Uterus (tissue), 4 donors: ENCODE measurements around the gene SAMM50. TPM values are rescaled to one million over a fixed set of nuclear protein-coding genes. Genes with fewer than 3 reads are reported as not detected.

Experiments used
- DNase-seq, 2 donors: peaks; one replicate each; pipeline ENCODE4 v3.0.0-alpha.2; 2019 to 2020
- H3K27ac ChIP-seq, 2 donors: fragments of 200-600 bp; sonication (generic); 1 replicate in 1 of 2; 2 replicates in 1 of 2; pipeline ENCODE4 v1.5.1; 2016 to 2018
- H3K27me3 ChIP-seq, 2 donors: fragments of 200-600 bp; sonication (generic); one replicate each; pipeline ENCODE4 v1.5.1; 2018 to 2019; ENCODE audit warnings: control low read depth in 1 of 2
- H3K36me3 ChIP-seq, 2 donors: fragments of 200-600 bp; sonication (generic); one replicate each; pipeline ENCODE4 v1.5.1; 2019; ENCODE audit warnings: control low read depth in 1 of 2
- H3K4me1 ChIP-seq, 2 donors: fragments of 200-600 bp; sonication (generic); one replicate each; pipeline ENCODE4 v1.5.1; 2018 to 2019; ENCODE audit warnings: control low read depth in 1 of 2
- H3K4me3 ChIP-seq, 2 donors: fragments of 200-600 bp; sonication (generic); 1 replicate in 1 of 2; 2 replicates in 1 of 2; pipeline ENCODE4 v1.5.1; 2018 to 2019; ENCODE audit warnings: mild to moderate bottlenecking in 1 of 2
- H3K9me3 ChIP-seq, 2 donors: fragments of 200-600 bp; sonication (generic); one replicate each; pipeline ENCODE4 v1.5.1; 2019; ENCODE audit warnings: control low read depth in 1 of 2
- POLR2A ChIP-seq, 2 donors: fragments of 450-650 bp; IDR thresholded peaks; one replicate each; pipeline ENCODE4 v1.6.1; 2016; ENCODE audit warnings: antibody characterized with exemption in 2 of 2, mild to moderate bottlenecking in 1 of 2, moderate library complexity in 1 of 2
- intact Hi-C: fragments of 100-400 bp; cut with DNase I; formaldehyde crosslinking; loops from one replicate; pipeline ENCODE4 v1.15.1; 2023; ENCODE audit warnings: low total_unique reads
- total RNA-seq, 4 donors: library from RNA; depleted of rRNA in 3 of 4; stranded (reverse); fragments of >200 nt in 3 of 4; gene quantifications; one replicate each; pipeline versions ENCODE4 v1.1.0 to v1.2.4, GENCODE V29; 2014 to 2023
- TF ChIP-seq, protein P1 (sequence below), 4 experiments: fragments of 200-600 bp in 2 of 4; fragments of 450-650 bp in 2 of 4; sonication (generic) in 2 of 4; IDR thresholded peaks; one replicate each; pipeline ENCODE4 v1.5.1; 2016 to 2019; ENCODE audit warnings: antibody characterized with exemption in 4 of 4, mild to moderate bottlenecking in 2 of 4, moderate library complexity in 1 of 4
- donor health status: DM: yes; HTN: yes; CAD: no.

SAMM50 gene
- total RNA-seq, 4 donors from 2014 or later, result 16.2 to 58.2 (median 24.8) TPM

DNA sequence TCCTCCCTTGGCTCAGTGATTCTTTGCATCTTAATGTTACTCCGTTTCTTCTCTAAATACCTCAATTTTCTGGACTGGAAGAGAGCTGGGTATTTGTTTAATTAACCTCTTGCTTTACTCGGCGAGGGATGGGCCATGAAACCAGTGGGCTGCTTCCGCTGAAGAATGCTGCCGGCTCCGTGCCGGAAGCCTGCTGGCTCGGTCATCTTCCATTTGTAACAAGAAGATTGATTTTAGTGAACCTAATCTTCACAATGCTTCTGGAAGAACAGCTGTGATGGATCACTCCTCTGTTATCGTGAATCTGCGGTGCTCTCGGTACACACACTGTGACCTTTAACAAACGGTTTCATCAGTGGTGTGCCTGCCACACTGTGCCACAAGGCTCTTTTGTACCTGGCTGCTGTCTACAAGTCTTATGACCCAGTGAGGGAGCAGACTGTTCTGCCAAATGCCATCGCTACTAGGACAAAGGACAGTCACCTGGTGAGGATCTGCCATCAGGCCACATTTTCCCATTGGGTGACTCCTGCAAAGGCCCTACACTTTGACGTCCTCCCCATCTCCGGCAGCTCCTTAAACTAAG lies 43.5 kb downstream of the SAMM50 start:
- H3K36me3 ChIP-seq, result no peaks in the 10 kb centered on the region
- no peaks in the 10 kb centered on the region for H3K27me3 ChIP-seq
- H3K9me3 ChIP-seq, result no peaks in the 10 kb centered on the region
- H3K27ac ChIP-seq, result no peak overlapping the region
- H3K4me3 ChIP-seq, result no peak overlapping the region
- TF ChIP-seq, protein P1, sequence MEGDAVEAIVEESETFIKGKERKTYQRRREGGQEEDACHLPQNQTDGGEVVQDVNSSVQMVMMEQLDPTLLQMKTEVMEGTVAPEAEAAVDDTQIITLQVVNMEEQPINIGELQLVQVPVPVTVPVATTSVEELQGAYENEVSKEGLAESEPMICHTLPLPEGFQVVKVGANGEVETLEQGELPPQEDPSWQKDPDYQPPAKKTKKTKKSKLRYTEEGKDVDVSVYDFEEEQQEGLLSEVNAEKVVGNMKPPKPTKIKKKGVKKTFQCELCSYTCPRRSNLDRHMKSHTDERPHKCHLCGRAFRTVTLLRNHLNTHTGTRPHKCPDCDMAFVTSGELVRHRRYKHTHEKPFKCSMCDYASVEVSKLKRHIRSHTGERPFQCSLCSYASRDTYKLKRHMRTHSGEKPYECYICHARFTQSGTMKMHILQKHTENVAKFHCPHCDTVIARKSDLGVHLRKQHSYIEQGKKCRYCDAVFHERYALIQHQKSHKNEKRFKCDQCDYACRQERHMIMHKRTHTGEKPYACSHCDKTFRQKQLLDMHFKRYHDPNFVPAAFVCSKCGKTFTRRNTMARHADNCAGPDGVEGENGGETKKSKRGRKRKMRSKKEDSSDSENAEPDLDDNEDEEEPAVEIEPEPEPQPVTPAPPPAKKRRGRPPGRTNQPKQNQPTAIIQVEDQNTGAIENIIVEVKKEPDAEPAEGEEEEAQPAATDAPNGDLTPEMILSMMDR (IDR thresholded peaks at IDR 0.05), result no peak
- no peak for DNase-seq
- intact Hi-C loops, result loop anchor here (10.0 kb wide), 1 partner anchor 66 kb away; no protein-coding TSS in a partner anchor
- H3K4me1 ChIP-seq, result no peaks in the 10 kb centered on the region

DNA sequence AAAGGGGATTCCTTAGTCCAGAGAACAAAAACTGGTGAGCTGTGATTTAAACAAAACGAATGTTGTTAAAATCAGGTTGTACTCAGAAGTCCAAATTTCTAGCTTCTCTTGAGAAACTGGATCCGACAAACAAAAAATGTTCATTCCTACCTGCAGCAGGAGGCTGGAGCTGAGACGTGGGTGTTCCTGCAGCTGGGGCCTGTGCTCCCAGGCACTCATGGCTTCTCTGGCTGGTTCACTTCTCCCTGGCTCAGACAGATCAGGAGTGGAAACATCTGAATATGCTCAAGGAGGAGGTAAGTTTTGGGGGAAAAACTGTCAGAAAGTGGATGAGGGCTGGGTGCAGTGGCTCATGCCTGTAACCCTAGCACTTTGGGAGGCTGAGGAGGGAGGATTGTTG lies 44.1 kb downstream of the SAMM50 start:
- TF ChIP-seq POLR2A (IDR thresholded peaks at IDR 0.05), result no peak
- Histone ChIP-seq H3K4me1 (no peaks in the 10 kb centered on the region), H3K9me3 (no peaks in the 10 kb centered on the region), H3K36me3 (no peaks in the 10 kb centered on the region), H3K27ac (no peak overlapping the region), H3K4me3 (no peak overlapping the region), H3K27me3 (no peaks in the 10 kb centered on the region)
- DNase-seq, result no peak
- intact Hi-C loops, result loop anchor here (10.0 kb wide), 1 partner anchor 65 kb away; no protein-coding TSS in a partner anchor

DNA sequence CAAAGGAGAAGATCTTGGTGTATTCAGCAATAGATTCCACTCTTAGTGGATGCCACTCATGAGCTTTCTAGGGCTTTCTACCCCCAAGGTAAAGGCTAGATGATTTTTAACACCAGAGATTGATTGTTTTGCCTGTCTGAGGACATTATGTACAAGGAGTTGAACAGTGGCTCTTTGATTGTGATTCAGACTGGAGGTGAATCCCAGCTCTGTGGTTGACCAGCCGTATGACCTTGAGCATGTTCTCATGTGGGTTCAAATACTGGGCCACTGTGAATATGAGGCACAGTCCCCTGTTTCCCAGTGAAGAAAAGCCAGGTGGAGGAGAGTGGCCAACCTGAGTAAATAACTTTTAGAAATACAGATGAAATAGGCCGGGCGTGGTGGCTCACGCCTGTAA lies 44.9 kb downstream of the SAMM50 start:
- no peak overlapping the region for H3K27ac ChIP-seq
- intact Hi-C loops, result no loop called here
- no peaks in the 10 kb centered on the region for H3K4me1 ChIP-seq
- H3K27me3 ChIP-seq, result no peaks in the 10 kb centered on the region
- no peak for DNase-seq
- TF ChIP-seq, protein P1 (IDR thresholded peaks at IDR 0.05), result no peak
- no peak for TF ChIP-seq POLR2A (IDR thresholded peaks at IDR 0.05)
- H3K4me3 ChIP-seq, result no peak overlapping the region
- no peaks in the 10 kb centered on the region for H3K36me3 ChIP-seq
- no peaks in the 10 kb centered on the region for H3K9me3 ChIP-seq

DNA sequence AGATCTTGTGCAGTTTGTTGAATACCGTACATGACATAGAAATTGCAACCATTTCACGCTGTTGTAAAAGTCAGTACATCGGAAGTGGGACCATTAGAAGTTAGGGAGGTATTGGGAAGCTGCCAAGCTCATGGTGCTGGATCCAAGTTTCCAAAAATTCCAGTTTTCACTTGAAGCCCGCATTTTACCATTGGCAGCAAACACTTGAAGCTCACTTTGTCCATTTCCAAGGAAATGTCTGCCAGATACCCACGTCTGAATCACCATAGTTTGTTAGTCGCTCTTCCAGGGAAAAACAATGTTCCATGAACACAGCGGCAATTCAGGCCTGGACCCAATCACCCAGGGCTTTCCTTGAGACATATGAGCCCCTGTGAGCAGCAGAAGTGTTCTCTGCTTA lies 46.3 kb downstream of the SAMM50 start:
- H3K4me1 ChIP-seq, result no peaks in the 10 kb centered on the region
- H3K4me3 ChIP-seq, result no peak overlapping the region
- no peak overlapping the region for H3K27ac ChIP-seq
- H3K9me3 ChIP-seq, result no peaks in the 10 kb centered on the region
- H3K36me3 ChIP-seq, result no peaks in the 10 kb centered on the region
- no peak for DNase-seq
- intact Hi-C loops, result no loop called here
- TF ChIP-seq POLR2A (IDR thresholded peaks at IDR 0.05), result no peak
- TF ChIP-seq, protein P1 (IDR thresholded peaks at IDR 0.05), result no peak
- H3K27me3 ChIP-seq, result no peaks in the 10 kb centered on the region

DNA sequence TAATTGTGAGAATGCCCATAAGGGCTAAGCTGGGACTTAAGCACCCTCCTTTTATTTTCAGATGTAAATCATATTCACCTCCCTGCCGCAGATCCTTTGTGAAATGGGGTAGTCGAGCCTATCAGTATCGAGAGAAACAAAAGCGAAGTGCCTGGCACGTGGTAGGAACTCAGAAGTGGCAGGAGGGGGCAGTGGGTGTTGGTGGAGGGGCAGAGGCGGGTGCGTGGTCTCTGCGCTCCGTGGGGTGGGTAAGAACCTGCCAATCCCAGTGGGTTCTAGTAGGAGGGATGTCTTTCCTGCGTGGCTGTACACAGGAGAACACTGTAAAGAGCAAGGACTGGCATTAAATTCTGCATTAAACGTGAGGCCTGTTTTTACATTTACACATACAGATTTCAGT lies 47.1 kb downstream of the SAMM50 start:
- Histone ChIP-seq H3K4me3 (no peak overlapping the region), H3K27ac (no peak overlapping the region), H3K4me1 (no peaks in the 10 kb centered on the region), H3K27me3 (no peaks in the 10 kb centered on the region), H3K36me3 (no peaks in the 10 kb centered on the region), H3K9me3 (no peaks in the 10 kb centered on the region)
- TF ChIP-seq POLR2A (IDR thresholded peaks at IDR 0.05), result no peak
- TF ChIP-seq, protein P1 (IDR thresholded peaks at IDR 0.05), result no peak
- intact Hi-C loops, result no loop called here
- DNase-seq, result no peak

DNA sequence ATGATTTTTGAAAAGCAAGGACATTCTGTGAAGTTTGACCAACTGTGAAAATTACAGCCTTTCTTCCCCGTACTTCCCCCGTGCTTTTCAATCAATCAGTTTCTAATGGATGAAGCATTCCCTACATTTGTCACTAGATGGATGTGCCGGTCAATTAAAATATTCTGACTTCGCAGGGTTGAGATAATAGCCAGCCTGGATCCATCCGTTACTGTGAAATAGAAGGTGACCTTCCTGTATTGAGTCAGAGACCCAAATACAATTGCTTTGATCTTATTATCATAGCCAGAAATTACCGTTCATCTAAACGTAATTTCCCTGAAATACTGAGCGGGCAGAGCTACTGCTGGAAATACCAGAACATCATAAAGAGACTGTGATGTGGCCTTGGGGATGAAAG lies 47.8 kb downstream of the SAMM50 start:
- H3K4me1 ChIP-seq, result no peaks in the 10 kb centered on the region
- no peaks in the 10 kb centered on the region for H3K27me3 ChIP-seq
- TF ChIP-seq POLR2A (IDR thresholded peaks at IDR 0.05), result no peak
- TF ChIP-seq, protein P1 (IDR thresholded peaks at IDR 0.05), result no peak
- H3K27ac ChIP-seq, result no peak overlapping the region
- intact Hi-C loops, result no loop called here
- H3K4me3 ChIP-seq, result no peak overlapping the region
- H3K9me3 ChIP-seq, result no peaks in the 10 kb centered on the region
- H3K36me3 ChIP-seq, result no peaks in the 10 kb centered on the region
- no peak for DNase-seq
